Neural progenitor cell (in vitro differentiated cells): ENCODE measurements around the gene GOLT1A. TPM values are rescaled to one million over a fixed set of nuclear protein-coding genes. Genes with fewer than 3 reads are reported as not detected.

Experiments
- DNase-seq: peaks from one replicate; pipeline ENCODE4 v3.0.0-alpha.2; 2016; ENCODE audit warnings: low spot score
- H2AFZ ChIP-seq: fragments of 200-600 bp; sonication (generic); replicated peaks from 2 replicates; pipeline ENCODE4 v1.6.1; 2016; ENCODE audit warnings: antibody characterized with exemption
- H3F3A ChIP-seq: fragments of 200-600 bp; sonication (generic); 2 replicates; pipeline ENCODE4 v1.6.1; 2016; ENCODE audit warnings: antibody characterized with exemption, low read depth
- H3K27ac ChIP-seq: fragments of 200-600 bp; sonication (generic); 2 replicates; pipeline ENCODE4 v1.5.1; 2016; ENCODE audit warnings: mild to moderate bottlenecking
- H3K27me3 ChIP-seq: fragments of 200-600 bp; sonication (generic); 2 replicates; pipeline ENCODE4 v1.6.1; 2016; ENCODE audit warnings: mild to moderate bottlenecking, moderate library complexity
- H3K36me3 ChIP-seq: fragments of 200-600 bp; sonication (generic); 2 replicates; pipeline ENCODE4 v1.5.1; 2016
- H3K4me1 ChIP-seq: fragments of 200-600 bp; sonication (generic); 2 replicates; pipeline ENCODE4 v1.6.1; 2016; ENCODE audit warnings: mixed run types
- H3K4me2 ChIP-seq: fragments of 200-600 bp; sonication (generic); 2 replicates; pipeline ENCODE4 v1.6.1; 2016
- H3K4me3 ChIP-seq: fragments of 200-600 bp; sonication (generic); 2 replicates; pipeline ENCODE4 v1.5.1; 2016
- H3K79me2 ChIP-seq: fragments of 200-600 bp; sonication (generic); 2 replicates; pipeline ENCODE4 v1.6.1; 2016; ENCODE audit warnings: low read depth
- H3K9ac ChIP-seq: fragments of 200-600 bp; sonication (generic); 2 replicates; pipeline ENCODE4 v1.6.1; 2016
- H3K9me3 ChIP-seq: fragments of 200-600 bp; sonication (generic); 2 replicates; pipeline ENCODE4 v1.5.1; 2016; ENCODE audit warnings: low read depth
- H4K20me1 ChIP-seq: fragments of 200-600 bp; sonication (generic); 2 replicates; pipeline ENCODE4 v1.6.1; 2016; ENCODE audit warnings: low read depth
- H3K27ac Mint-ChIP-seq: 3 replicates; pipeline ENCODE4 v1.8.0; 2021; ENCODE audit warnings: mixed read lengths
- H3K27me3 Mint-ChIP-seq: 2 replicates; pipeline ENCODE4 v1.8.0; 2022; ENCODE audit warnings: low read depth, mild to moderate bottlenecking, inconsistent platforms, moderate library complexity, mixed read lengths; ENCODE audit not compliant: insufficient read depth
- H3K36me3 Mint-ChIP-seq: 3 replicates; pipeline ENCODE4 v1.8.0; 2021; ENCODE audit warnings: mixed read lengths
- H3K4me1 Mint-ChIP-seq: 3 replicates; pipeline ENCODE4 v1.8.0; 2021; ENCODE audit warnings: mixed read lengths
- H3K4me3 Mint-ChIP-seq: 3 replicates; pipeline ENCODE4 v1.8.0; 2021; ENCODE audit warnings: mild to moderate bottlenecking, moderate library complexity, mixed read lengths
- H3K9me3 Mint-ChIP-seq: 3 replicates; pipeline ENCODE4 v1.8.0; 2020; ENCODE audit warnings: mixed read lengths
- EZH2 ChIP-seq: fragments of 200-600 bp; sonication (generic); IDR thresholded peaks from 2 replicates; pipeline ENCODE4 v1.6.1; 2017; ENCODE audit warnings: antibody characterized with exemption, mild to moderate bottlenecking, moderate library complexity
- EZH2phosphoT487 ChIP-seq: fragments of 200-600 bp; sonication (generic); IDR thresholded peaks from 2 replicates; pipeline ENCODE4 v1.6.1; 2017; ENCODE audit warnings: antibody characterized with exemption
- total RNA-seq: library from RNA; depleted of rRNA; stranded (reverse); fragments of >200 nt; gene quantifications from 2 replicates; pipeline ENCODE4 v1.2.3, GENCODE V29; 2015; ENCODE audit warnings: low replicate concordance
- TF ChIP-seq, protein P1 (sequence below): fragments of 200-600 bp; sonication (generic); IDR thresholded peaks from 2 replicates; pipeline ENCODE4 v1.5.1; 2017; ENCODE audit warnings: antibody characterized with exemption, mild to moderate bottlenecking

The GOLT1A gene
- total RNA-seq, 1 donor from 2014 or later = not detected

DNA sequence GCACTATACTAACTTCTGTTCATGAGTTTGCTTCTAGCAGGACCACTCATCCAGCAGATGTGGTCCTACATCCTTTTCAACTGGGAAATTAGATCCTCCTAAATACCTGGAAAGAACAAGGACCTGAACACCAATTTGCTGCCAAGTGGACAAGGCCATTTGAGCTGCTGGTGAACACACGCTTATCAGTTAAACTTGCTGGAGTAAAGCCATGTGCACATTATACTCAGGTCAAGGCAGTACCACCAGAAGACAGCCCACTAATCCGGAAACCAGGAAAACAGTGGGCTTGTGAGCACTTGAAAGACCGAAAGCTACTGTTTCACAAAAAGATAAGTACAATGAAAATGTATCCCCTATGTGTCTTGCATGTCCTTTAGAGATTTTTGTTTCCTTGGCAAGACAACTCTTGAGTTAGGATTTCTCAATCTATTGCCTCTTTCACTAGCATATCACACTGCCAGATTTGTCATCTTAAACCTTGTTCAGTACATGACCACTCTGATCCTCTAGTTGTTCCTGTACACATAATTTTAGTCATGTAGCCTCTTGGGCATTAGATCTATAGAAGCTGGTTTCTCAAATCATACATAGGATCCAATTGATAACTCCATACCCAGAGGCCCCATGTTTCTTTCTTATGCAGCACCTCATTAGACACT, 43.2 kb downstream of the GOLT1A start:
- Mint-ChIP-seq H3K4me3 (no peak overlapping the region), H3K27me3 (no peaks in the 10 kb centered on the region), H3K27ac (no peak overlapping the region), H3K4me1 (no peaks in the 10 kb centered on the region), H3K9me3 (peaks cover 24% of the 10 kb centered on the region), H3K36me3 (no peaks in the 10 kb centered on the region)
- TF ChIP-seq, protein P1, sequence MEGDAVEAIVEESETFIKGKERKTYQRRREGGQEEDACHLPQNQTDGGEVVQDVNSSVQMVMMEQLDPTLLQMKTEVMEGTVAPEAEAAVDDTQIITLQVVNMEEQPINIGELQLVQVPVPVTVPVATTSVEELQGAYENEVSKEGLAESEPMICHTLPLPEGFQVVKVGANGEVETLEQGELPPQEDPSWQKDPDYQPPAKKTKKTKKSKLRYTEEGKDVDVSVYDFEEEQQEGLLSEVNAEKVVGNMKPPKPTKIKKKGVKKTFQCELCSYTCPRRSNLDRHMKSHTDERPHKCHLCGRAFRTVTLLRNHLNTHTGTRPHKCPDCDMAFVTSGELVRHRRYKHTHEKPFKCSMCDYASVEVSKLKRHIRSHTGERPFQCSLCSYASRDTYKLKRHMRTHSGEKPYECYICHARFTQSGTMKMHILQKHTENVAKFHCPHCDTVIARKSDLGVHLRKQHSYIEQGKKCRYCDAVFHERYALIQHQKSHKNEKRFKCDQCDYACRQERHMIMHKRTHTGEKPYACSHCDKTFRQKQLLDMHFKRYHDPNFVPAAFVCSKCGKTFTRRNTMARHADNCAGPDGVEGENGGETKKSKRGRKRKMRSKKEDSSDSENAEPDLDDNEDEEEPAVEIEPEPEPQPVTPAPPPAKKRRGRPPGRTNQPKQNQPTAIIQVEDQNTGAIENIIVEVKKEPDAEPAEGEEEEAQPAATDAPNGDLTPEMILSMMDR = no peak
- TF ChIP-seq EZH2phosphoT487 (no peak), EZH2 (no peak)
- Histone ChIP-seq H3K9ac (no peak overlapping the region), H3K79me2 (no peaks in the 10 kb centered on the region), H3K4me3 (no peak overlapping the region), H3K4me1 (no peaks in the 10 kb centered on the region), H3K27ac (no peak overlapping the region), H3F3A (no peaks in the 10 kb centered on the region), H4K20me1 (no peaks in the 10 kb centered on the region), H3K4me2 (no peak overlapping the region), H3K36me3 (no peaks in the 10 kb centered on the region), H3K27me3 (peaks cover 14% of the 10 kb centered on the region), H3K9me3 (peaks cover 11% of the 10 kb centered on the region), H2AFZ (no peak overlapping the region)
- no peak for DNase-seq

- peaks cover 24% of the 10 kb centered on the region for H3K9me3 Mint-ChIP-seq
- Histone ChIP-seq H3K4me1 (no peaks in the 10 kb centered on the region), H3K27me3 (peaks cover 7% of the 10 kb centered on the region), H3F3A (no peaks in the 10 kb centered on the region), H4K20me1 (no peaks in the 10 kb centered on the region), H2AFZ (no peak overlapping the region), H3K79me2 (no peaks in the 10 kb centered on the region), H3K9me3 (peaks cover 11% of the 10 kb centered on the region), H3K36me3 (no peaks in the 10 kb centered on the region), H3K4me3 (no peak overlapping the region), H3K27ac (no peak overlapping the region), H3K4me2 (no peak overlapping the region), H3K9ac (no peak overlapping the region)
- H3K27ac Mint-ChIP-seq = no peak overlapping the region
- no peaks in the 10 kb centered on the region for H3K36me3 Mint-ChIP-seq
- no peak for DNase-seq
- H3K4me3 Mint-ChIP-seq = no peak overlapping the region
- TF ChIP-seq EZH2 = no peak
- no peak for TF ChIP-seq EZH2phosphoT487
- TF ChIP-seq, protein P1 = no peak
- no peaks in the 10 kb centered on the region for H3K4me1 Mint-ChIP-seq
- H3K27me3 Mint-ChIP-seq = no peaks in the 10 kb centered on the region
Observed at GRCh38 chr1:204169858-204170257, 43.9 kb downstream of the GOLT1A start.

DNA sequence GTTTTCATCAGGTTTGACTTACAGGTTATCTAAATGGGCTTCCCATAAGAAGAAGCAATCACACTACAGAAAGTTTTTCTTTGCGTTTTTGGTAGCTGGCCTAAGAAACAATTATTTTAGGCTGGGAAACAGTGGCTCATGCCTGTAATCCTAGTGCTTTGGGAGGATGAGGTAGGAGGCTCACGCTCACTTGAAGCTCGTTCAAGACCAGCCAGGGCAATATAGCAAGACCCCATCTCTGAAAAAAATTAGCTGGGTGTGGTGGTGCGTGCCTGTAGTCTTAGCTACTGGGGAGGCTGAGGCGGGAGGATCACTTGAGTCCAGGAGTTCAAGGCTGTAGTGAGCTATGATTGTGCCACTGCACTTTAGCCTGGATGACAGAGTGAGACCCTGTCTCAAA, 46.1 kb downstream of the GOLT1A start:
- H3K9me3 Mint-ChIP-seq = peaks cover 24% of the 10 kb centered on the region
- H3K36me3 Mint-ChIP-seq = no peaks in the 10 kb centered on the region
- no peak overlapping the region for H3K27ac ChIP-seq
- DNase-seq = no peak
- no peaks in the 10 kb centered on the region for H3K4me1 Mint-ChIP-seq
- no peaks in the 10 kb centered on the region for H3K36me3 ChIP-seq
- H3K27ac Mint-ChIP-seq = no peak overlapping the region
- TF ChIP-seq, protein P1 = no peak
- no peak for TF ChIP-seq EZH2
- no peak for TF ChIP-seq EZH2phosphoT487
- H3K79me2 ChIP-seq = no peaks in the 10 kb centered on the region
- H3K9ac ChIP-seq = no peak overlapping the region
- no peaks in the 10 kb centered on the region for H4K20me1 ChIP-seq
- H3K27me3 ChIP-seq = no peaks in the 10 kb centered on the region
- no peak overlapping the region for H2AFZ ChIP-seq
- no peaks in the 10 kb centered on the region for H3K27me3 Mint-ChIP-seq
- H3K4me3 Mint-ChIP-seq = no peak overlapping the region
- H3F3A ChIP-seq = no peaks in the 10 kb centered on the region
- H3K4me2 ChIP-seq = no peak overlapping the region
- H3K9me3 ChIP-seq = peaks cover 11% of the 10 kb centered on the region
- no peak overlapping the region for H3K4me3 ChIP-seq
- no peaks in the 10 kb centered on the region for H3K4me1 ChIP-seq
